HepG2 (cell line): ENCODE results near the gene IL36B. TPM values are rescaled to one million over a fixed set of nuclear protein-coding genes. Genes with fewer than 3 reads are reported as not detected.
A peak's percentile ranks its signal among the peaks of the same experiment; 100 is the strongest.

ENCODE experiments used
- ATAC-seq: fragments of 200-7000 bp; cut with Tn5 transposase; 3 replicates; pipeline ENCODE4 v1.9.1; 2020; ENCODE audit warnings: mild to moderate bottlenecking, moderate library complexity
- BruUV-seq: library from RNA; stranded (reverse); fragments of 400-500 nt; replicated peaks from 2 replicates; lab custom pipeline; 2021; lab: Mats Ljungman, UMichigan
- CTCF ChIA-PET: fragments of 300-600 bp; formaldehyde crosslinking; extraction: SDS; loops from one replicate; lab custom pipeline; 2021; ENCODE audit warnings: low total read pairs, inconsistent platforms, low intra/inter-chr PET ratio; lab: Yijun Ruan, JAX
- POLR2A ChIA-PET: fragments of 350-600 bp; sonication (Branson Sonifier 250); formaldehyde crosslinking; loops from one replicate; lab custom pipeline; 2020; ENCODE audit warnings: antibody characterized with exemption, inconsistent platforms; lab: Yijun Ruan, JAX
- DNase-seq: peaks from one replicate; pipeline ENCODE4 v3.0.0-alpha.2; 2015; ENCODE audit warnings: low spot score
- FAIRE-seq: peaks from 3 replicates; lab custom pipeline; 2011; peaks lifted over from hg19 to GRCh38; lab: Jason Lieb, UNC
- H2AFZ ChIP-seq: one replicate; pipeline ENCODE4 v1.6.1; 2011; ENCODE audit warnings: low read length, inconsistent platforms
- H3K27ac ChIP-seq: fragments of 300-600 bp; 3 replicates; pipeline ENCODE4 v1.8.0; 2011; ENCODE audit warnings: mixed run types, mild to moderate bottlenecking, mixed read lengths, low read length, inconsistent platforms; ENCODE audit not compliant: insufficient read depth; ENCODE audit errors: extremely low read length
- H3K27me3 ChIP-seq, 2 experiments: fragments of 200-600 bp in 1 of 2; 2 replicates in 1 of 2; 3 replicates in 1 of 2; pipeline versions ENCODE4 v1.6.0 to v1.8.0; 2011; ENCODE audit warnings: low read length in 2 of 2, mild to moderate bottlenecking in 2 of 2, moderate library complexity in 2 of 2, inconsistent platforms in 1 of 2; ENCODE audit not compliant: insufficient read depth in 2 of 2, control insufficient read depth in 1 of 2
- H3K36me3 ChIP-seq, 2 experiments: fragments of 200-600 bp in 1 of 2; replicated peaks in 1 of 2; 2 replicates in 1 of 2; 3 replicates in 1 of 2; pipeline versions ENCODE4 v1.5.1 to v1.8.0; 2011; ENCODE audit warnings: low read length in 2 of 2, inconsistent platforms in 1 of 2; ENCODE audit not compliant: insufficient read depth in 2 of 2, control insufficient read depth in 1 of 2
- H3K4me1 ChIP-seq: 2 replicates; pipeline ENCODE4 v1.5.1; 2012; ENCODE audit warnings: low read length, inconsistent platforms; ENCODE audit not compliant: insufficient read depth
- H3K4me2 ChIP-seq: 2 replicates; pipeline ENCODE4 v1.6.0; 2011; ENCODE audit warnings: low read depth, low read length, inconsistent platforms
- H3K4me3 ChIP-seq, 3 experiments: fragments of 200-600 bp in 1 of 3; sonication (generic), shearing (Covaris generic) in 1 of 3; replicated peaks in 1 of 3; 2 replicates each; pipeline ENCODE4 v1.5.1; 2011 to 2016; ENCODE audit warnings: low read length in 3 of 3, inconsistent platforms in 2 of 3, low read depth in 2 of 3, mild to moderate bottlenecking in 2 of 3, control low read depth in 1 of 3, mixed read lengths in 1 of 3; ENCODE audit not compliant: insufficient read depth in 1 of 3
- H3K79me2 ChIP-seq: one replicate; pipeline ENCODE4 v1.6.1; 2011; ENCODE audit warnings: low read length, inconsistent platforms; ENCODE audit not compliant: insufficient read depth
- H3K9ac ChIP-seq: 2 replicates; pipeline ENCODE4 v1.6.0; 2011; ENCODE audit warnings: mild to moderate bottlenecking, low read depth, low read length, inconsistent platforms; ENCODE audit not compliant: insufficient read depth
- H3K9me3 ChIP-seq: 2 replicates; pipeline ENCODE4 v1.5.1; 2012; ENCODE audit warnings: mild to moderate bottlenecking, low read length
- H4K20me1 ChIP-seq: 2 replicates; pipeline ENCODE4 v1.6.0; 2011; ENCODE audit warnings: inconsistent platforms, mild to moderate bottlenecking, low read length, moderate library complexity; ENCODE audit not compliant: insufficient read depth
- BATF2 ChIP-seq: sonication (generic); formaldehyde crosslinking; IDR thresholded peaks from 2 replicates; pipeline ENCODE4 v1.8.0; 2022; ENCODE audit warnings: mild to moderate bottlenecking, missing genetic modification reagents, moderate library complexity
- CBX1 ChIP-seq: IDR thresholded peaks from one replicate; pipeline ENCODE4 v1.6.1; 2016; ENCODE audit warnings: antibody characterized with exemption, low read depth
- DMAP1 ChIP-seq: IDR thresholded peaks from 2 replicates; pipeline ENCODE4 v1.6.1; 2016
- FOXK2 ChIP-seq: fragments of 450-650 bp; IDR thresholded peaks from 2 replicates; pipeline ENCODE4 v1.6.1; 2016
- HNRNPK ChIP-seq: fragments of 200-400 bp; formaldehyde crosslinking; IDR thresholded peaks from 2 replicates; pipeline ENCODE4 v1.6.1; 2018; ENCODE audit warnings: low read length, low read depth, moderate library complexity, mild to moderate bottlenecking; ENCODE audit not compliant: poor library complexity, severe bottlenecking
- KDM6A ChIP-seq: IDR thresholded peaks from 2 replicates; pipeline ENCODE4 v1.6.1; 2016; ENCODE audit warnings: low read depth
- NR3C1 ChIP-seq: sonication (generic); formaldehyde crosslinking; IDR thresholded peaks from 2 replicates; pipeline ENCODE4 v1.4.0; 2020; ENCODE audit warnings: missing genetic modification reagents
- PAWR ChIP-seq: sonication (generic); formaldehyde crosslinking; IDR thresholded peaks from 2 replicates; pipeline ENCODE4 v1.4.0; 2020; ENCODE audit warnings: missing genetic modification reagents, mild to moderate bottlenecking, borderline replicate concordance
- PCBP2 ChIP-seq: fragments of 200-400 bp; formaldehyde crosslinking; optimal IDR thresholded peaks from 2 replicates; pipeline ENCODE3; 2018; ENCODE audit warnings: low read length, low read depth; ENCODE audit not compliant: poor library complexity, severe bottlenecking
- REXO4 ChIP-seq: sonication (generic); formaldehyde crosslinking; IDR thresholded peaks from 2 replicates; pipeline ENCODE4 v1.8.0; 2022; ENCODE audit warnings: missing genetic modification reagents, mild to moderate bottlenecking, borderline replicate concordance
- SNRNP70 ChIP-seq: fragments of 200-400 bp; formaldehyde crosslinking; IDR thresholded peaks from 2 replicates; pipeline ENCODE4 v1.6.1; 2017; ENCODE audit warnings: mild to moderate bottlenecking, low read depth, low read length, moderate library complexity
- ZBTB44 ChIP-seq: sonication (generic); formaldehyde crosslinking; IDR thresholded peaks from 2 replicates; pipeline ENCODE4 v1.4.0; 2020; ENCODE audit warnings: missing genetic modification reagents
- ZNF3 ChIP-seq: IDR thresholded peaks from 2 replicates; pipeline ENCODE4 v1.7.0; 2017; ENCODE audit warnings: inconsistent platforms
- ZNF644 ChIP-seq: IDR thresholded peaks from 2 replicates; pipeline ENCODE4 v1.6.1; 2016; ENCODE audit warnings: low read depth
- ZNF768 ChIP-seq: sonication (generic); formaldehyde crosslinking; IDR thresholded peaks from 2 replicates; pipeline ENCODE4 v1.4.0; 2020; ENCODE audit warnings: missing genetic modification reagents
- ZNF879 ChIP-seq: sonication (generic); formaldehyde crosslinking; IDR thresholded peaks from 2 replicates; pipeline ENCODE4 v1.8.1; 2023; ENCODE audit warnings: missing genetic modification reagents
- WGBS: methylation state at CpG from one replicate; pipeline ENCODE4 v1.1.6; 2017; ENCODE audit warnings: low lambda C conversion rate; 5-methylcytosine and 5-hydroxymethylcytosine counted together
- in situ Hi-C: cut with HindIII; loops from 2 replicates; pipeline ENCODE4 v1.10.0; 2017; ENCODE audit warnings: low pct_unique_long_range_greater_than_20kb; ENCODE audit not compliant: extremely low pct_ligation_motif_present
- intact Hi-C: fragments of 100-400 bp; cut with micrococcal nuclease; formaldehyde crosslinking; loops from one replicate; pipeline ENCODE4 v1.10.0; 2022; ENCODE audit not compliant: unreplicated experiment
- polyA plus RNA-seq, 8 experiments: library from polyadenylated mRNA; depleted of rRNA in 3 of 8; stranded (reverse) in 7 of 8; unstranded in 1 of 8; fragments of >200 nt; fragmentation: Illumina TruSeq in 4 of 8; extraction: Trizol in 4 of 8; gene quantifications; 2 replicates each; pipeline versions ENCODE4 v1.2.1 to v1.2.3, GENCODE V29; 2011 to 2016; ENCODE audit warnings: low read depth in 4 of 8, missing spikeins in 1 of 8, mixed read lengths in 1 of 8; ENCODE audit not compliant: insufficient read depth in 1 of 8
- total RNA-seq, 5 experiments: library from RNA; depleted of rRNA; stranded (reverse); fragments of >200 nt; fragmentation: Illumina TruSeq; extraction: Trizol; gene quantifications; 2 replicates each; pipeline ENCODE4 v1.2.3, GENCODE V29; 2016; ENCODE audit warnings: low read depth in 1 of 5

Gene IL36B
- total and polyA plus RNA-seq, 2 of the 13 experiments (the other 11 are each of a cell fraction or from before 2014, with no cell fraction given), result not detected

- DNase-seq (no peak), FAIRE-seq (no peak), ATAC-seq (no peak)
- Histone ChIP-seq H3K9me3 (peaks cover 14% of the 10 kb centered on the region; the same call in 1 of the 2 replicates), H3K79me2 (no peaks in the 10 kb centered on the region), H3K4me2 (no peak overlapping the region), H3K4me3 (no peak overlapping the region), H3K36me3 (no peaks in the 10 kb centered on the region), H3K4me1 (no peaks in the 10 kb centered on the region), H3K9ac (no peak overlapping the region), H4K20me1 (no peaks in the 10 kb centered on the region), H3K27ac (no peak overlapping the region), H3K27me3 (peaks cover 2 to 26% of the 10 kb centered on the region in 2 experiments; a peak in 4 of 5 replicates), H2AFZ (no peak overlapping the region)
- in situ Hi-C loops, result no loop called here
- WGBS, result 48% methylated on average over 2 of the region's 2 CpGs
- CTCF ChIA-PET, result no interaction called here
- POLR2A ChIA-PET, result no interaction called here
- intact Hi-C loops, result no loop called here
- TF ChIP-seq PCBP2, result peak; percentile 36
- TF ChIP-seq HNRNPK, result peak; percentile 50
- no peak for TF ChIP-seq PAWR
- TF ChIP-seq BATF2 (CRISPR knock-in tag), result no peak
- no peak for TF ChIP-seq CBX1
- TF ChIP-seq FOXK2, result peak; percentile 18; the same call in 1 of the 2 replicates
- no peak for TF ChIP-seq NR3C1 (CRISPR knock-in tag)
- no peak for TF ChIP-seq KDM6A
- no peak for TF ChIP-seq ZBTB44 (CRISPR knock-in tag)
- TF ChIP-seq REXO4 (CRISPR knock-in tag), result no peak
- no peak for TF ChIP-seq ZNF3
- no peak for TF ChIP-seq DMAP1
- TF ChIP-seq ZNF644, result no peak
- TF ChIP-seq ZNF879, result no peak
- no peak for TF ChIP-seq SNRNP70
- no peak for TF ChIP-seq ZNF768 (CRISPR knock-in tag)
- no TSS peak for BruUV-seq
These were observed 5.8 kb upstream of the IL36B start for GRCh38 chr2:113058411-113058994.
